HG02943 (cell line): ENCODE results near the gene M1AP.

Source experiments
- ATAC-seq: cut with Tn5 transposase; IDR thresholded peaks from one replicate; pipeline ENCODE4 v1.9.1; 2021; ENCODE audit warnings: mild to moderate bottlenecking, low read depth, moderate library complexity; ENCODE audit not compliant: unreplicated experiment

M1AP gene

DNA sequence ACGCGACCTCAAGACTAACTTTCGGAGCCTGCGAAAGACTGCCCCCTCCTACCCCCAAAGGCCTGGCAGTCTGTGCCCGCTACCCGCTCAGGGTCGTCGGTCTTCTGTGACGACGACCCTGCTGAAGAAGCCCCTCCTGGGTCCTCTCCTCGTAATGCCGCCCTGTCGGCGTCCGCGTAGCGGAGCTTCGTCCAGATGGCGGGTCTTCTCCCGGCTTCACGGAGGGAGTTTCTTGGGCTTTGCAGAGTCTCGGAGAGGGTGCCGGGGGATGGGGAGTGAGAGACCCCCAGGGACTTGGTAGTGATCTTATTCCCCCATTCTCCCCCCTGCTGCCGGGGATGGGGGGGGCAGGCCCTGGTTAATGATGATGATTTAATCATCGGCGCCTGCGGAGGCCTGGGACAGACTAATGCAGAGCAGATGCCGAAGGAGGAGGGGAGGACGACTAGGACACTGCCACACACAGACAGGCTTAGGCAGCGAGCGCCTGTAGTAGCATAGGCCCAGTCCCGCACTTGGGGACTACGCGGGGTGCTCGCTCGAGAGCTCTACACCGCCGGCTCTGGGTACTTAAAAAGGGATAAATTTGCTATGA lies 140.1 kb downstream of the M1AP start:
- ATAC-seq: peak; percentile 10
